Limb (tissue), 2 donors: ENCODE results near the gene BDP1.
"Not testable (repeated sequence)": the region's sequence is repeated elsewhere in the genome, so short reads cannot be mapped to it uniquely, and the experiment has no call there.

Source experiments
- DNase-seq, 2 donors: peaks; one replicate each; pipeline ENCODE4 v3.0.0-alpha.2; 2016; ENCODE audit errors: extremely low spot score in 2 of 2

Gene BDP1

GRCh38 chr5:71457106-71457505 lies 1.7 kb downstream of the BDP1 start:
- no peak for DNase-seq

- DNase-seq = no peak
Observed at GRCh38 chr5:71460693-71461092, 5.2 kb downstream of the BDP1 start.

GRCh38 chr5:71461360-71461759 lies 5.9 kb downstream of the BDP1 start:
- no peak for DNase-seq

- no peak for DNase-seq
Observed at GRCh38 chr5:71471193-71471592, 15.7 kb downstream of the BDP1 start.

- DNase-seq = no peak
Observed at GRCh38 chr5:71475788-71476384, 20.4 kb downstream of the BDP1 start.

GRCh38 chr5:71481441-71481840 lies 26.0 kb downstream of the BDP1 start:
- DNase-seq = no peak

GRCh38 chr5:71482132-71482531 lies 26.7 kb downstream of the BDP1 start:
- DNase-seq = no peak

- DNase-seq = no peak
Observed at GRCh38 chr5:71483355-71483754, 27.9 kb downstream of the BDP1 start.

- no peak for DNase-seq
Observed at GRCh38 chr5:71492817-71493615, 37.6 kb downstream of the BDP1 start.

- not testable (repeated sequence) for DNase-seq
Observed at GRCh38 chr5:71494202-71494601, 38.8 kb downstream of the BDP1 start.

- DNase-seq = not testable (repeated sequence)
Observed at GRCh38 chr5:71498756-71499155, 43.3 kb downstream of the BDP1 start.

GRCh38 chr5:71503536-71503935 lies 48.1 kb downstream of the BDP1 start:
- no peak for DNase-seq

- no peak for DNase-seq
Observed at GRCh38 chr5:71522151-71522550, 66.7 kb downstream of the BDP1 start.

GRCh38 chr5:71525611-71526010 lies 70.2 kb downstream of the BDP1 start:
- not testable (repeated sequence) for DNase-seq

GRCh38 chr5:71528206-71528605 lies 72.8 kb downstream of the BDP1 start:
- no peak for DNase-seq

GRCh38 chr5:71529682-71530081 lies 74.2 kb downstream of the BDP1 start:
- no peak for DNase-seq

- no peak for DNase-seq
Observed at GRCh38 chr5:71533142-71533541, 77.7 kb downstream of the BDP1 start.

GRCh38 chr5:71533615-71534014 lies 78.2 kb downstream of the BDP1 start:
- DNase-seq = no peak

GRCh38 chr5:71537687-71538086 lies 82.2 kb downstream of the BDP1 start:
- DNase-seq = no peak

GRCh38 chr5:71550885-71551284 lies 95.4 kb downstream of the BDP1 start:
- not testable (repeated sequence) for DNase-seq

GRCh38 chr5:71551582-71551981 lies 96.1 kb downstream of the BDP1 start:
- not testable (repeated sequence) for DNase-seq

- not testable (repeated sequence) for DNase-seq
Observed at GRCh38 chr5:71552026-71552749, 96.7 kb downstream of the BDP1 start.
